HUDEP-2 (cell line): Measurements from ENCODE around the gene ZGRF1.
"Not testable (repeated sequence)": the region's sequence is repeated elsewhere in the genome, so short reads cannot be mapped to it uniquely, and the experiment has no call there.

Source experiments
- DNase-seq, 76 experiments: peaks; one replicate each; lab custom pipeline; 2025; ENCODE audit not compliant: unreplicated experiment in 76 of 76; lab: John Stamatoyannopoulos, UW

The ZGRF1 gene

DNA sequence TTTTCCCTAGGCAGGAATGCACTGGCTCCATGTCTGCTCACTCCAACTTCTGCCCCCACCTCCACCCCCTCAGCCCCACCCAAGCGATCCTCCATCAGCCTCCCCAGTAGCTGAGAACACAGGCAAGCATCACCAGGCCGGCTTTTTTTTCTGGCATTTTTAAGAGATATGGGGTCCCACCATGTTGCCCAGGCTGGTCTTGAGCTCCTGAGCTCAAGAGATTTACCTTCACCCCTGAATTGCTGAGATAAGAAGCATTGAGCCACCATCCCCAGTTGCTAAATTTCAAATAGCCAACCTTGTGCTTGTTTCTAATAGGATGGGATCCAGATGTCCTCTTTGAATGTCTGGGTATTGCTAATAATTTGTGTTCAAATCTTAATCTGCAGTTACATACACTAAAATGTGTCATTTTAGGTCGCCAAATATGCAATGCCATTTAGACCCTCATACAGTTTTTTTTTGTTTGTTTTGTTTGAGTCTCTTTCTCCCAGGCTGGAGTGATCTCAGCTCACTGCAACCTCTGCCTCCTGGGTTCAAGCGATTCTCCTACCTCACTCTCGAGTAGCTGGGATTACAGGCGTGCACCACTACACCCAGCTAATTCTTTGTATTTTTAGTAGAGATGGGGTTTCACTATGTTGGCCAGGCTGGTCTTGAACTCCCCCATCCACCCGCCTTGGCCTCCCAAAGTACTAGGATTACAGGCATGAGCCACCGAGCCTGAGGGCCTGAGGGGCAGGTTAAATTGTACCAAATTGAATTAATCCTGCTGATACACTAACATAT is 9.0 kb upstream of the ZGRF1 start:
- no peak for DNase-seq

DNA sequence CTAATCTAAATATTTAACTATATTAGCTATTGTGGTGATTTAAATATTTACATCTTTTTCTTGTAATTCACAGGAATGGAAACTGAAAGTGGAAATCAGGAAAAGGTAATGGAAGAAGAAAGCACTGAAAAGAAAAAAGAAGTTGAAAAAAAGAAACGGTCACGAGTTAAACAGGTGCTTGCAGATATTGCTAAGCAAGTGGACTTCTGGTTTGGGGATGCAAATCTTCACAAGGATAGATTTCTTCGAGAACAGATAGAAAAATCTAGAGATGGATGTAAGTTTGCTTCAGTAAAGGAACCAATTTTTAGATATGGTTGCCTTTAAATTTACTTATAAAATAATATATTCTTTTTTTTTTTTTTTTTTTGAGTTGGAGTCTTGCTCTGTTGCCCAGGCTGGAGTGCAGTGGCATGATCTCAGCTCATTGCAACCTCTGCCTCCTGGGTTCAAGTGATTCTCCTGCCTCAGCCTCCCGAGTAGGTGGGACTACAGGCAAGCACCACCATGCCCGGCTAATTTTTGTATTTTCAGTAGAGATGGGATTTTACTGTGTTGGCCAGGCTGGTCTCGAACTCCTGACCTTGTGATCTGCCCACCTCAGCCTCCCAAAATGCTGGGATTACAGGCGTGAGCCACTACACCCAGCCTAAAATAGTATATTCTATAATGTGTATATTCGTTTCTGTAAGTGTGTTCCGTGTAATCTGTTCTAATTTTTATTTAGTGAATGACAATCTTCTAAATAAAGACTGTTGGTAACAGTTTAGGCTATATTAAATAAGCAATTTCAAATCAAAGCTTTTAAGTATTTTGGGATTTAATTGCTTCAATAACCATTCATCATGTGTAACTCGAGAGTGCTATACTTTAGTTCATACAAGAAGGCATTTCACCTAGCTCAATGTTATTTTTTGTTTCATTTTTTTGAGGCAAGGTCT is 8.2 kb upstream of the ZGRF1 start:
- DNase-seq: not testable (repeated sequence)

DNA sequence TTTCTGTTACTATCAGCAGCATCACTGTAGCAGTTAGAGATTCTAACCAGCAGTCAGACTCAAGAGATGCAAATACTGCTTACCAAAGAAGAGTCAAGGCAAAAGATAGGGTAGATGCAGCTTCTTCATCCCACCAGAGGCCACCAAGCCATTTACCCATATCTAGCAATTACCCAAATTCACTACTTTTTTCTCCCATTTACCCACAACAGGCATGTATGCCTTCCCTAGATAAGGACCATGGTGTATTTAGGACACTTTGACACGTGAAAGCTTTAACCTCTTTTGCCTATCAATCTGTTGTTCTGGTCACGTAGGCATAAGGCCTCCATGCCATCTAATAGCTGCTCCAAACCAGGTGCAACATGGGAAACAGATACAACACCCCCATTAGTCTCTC is 5.8 kb upstream of the ZGRF1 start:
- peak in 15 of 76 experiments; percentile 1 to 63 (median 13) for DNase-seq

DNA sequence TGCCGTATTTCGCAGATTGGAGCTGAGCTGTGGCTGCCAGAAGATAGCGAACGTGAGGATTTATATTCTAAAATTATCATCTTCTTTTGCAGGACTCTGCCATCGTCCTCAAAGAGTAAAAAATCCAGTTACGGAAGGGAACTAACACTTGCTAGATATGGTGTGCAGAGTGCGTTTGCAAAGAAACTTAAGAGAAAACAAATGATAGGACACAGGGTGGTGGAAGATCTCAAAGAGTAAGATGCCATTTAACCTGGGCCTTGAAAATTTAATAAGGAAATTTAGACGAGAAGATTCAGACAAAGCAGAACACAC is 800 bp upstream of the ZGRF1 start:
- no peak for DNase-seq

DNA sequence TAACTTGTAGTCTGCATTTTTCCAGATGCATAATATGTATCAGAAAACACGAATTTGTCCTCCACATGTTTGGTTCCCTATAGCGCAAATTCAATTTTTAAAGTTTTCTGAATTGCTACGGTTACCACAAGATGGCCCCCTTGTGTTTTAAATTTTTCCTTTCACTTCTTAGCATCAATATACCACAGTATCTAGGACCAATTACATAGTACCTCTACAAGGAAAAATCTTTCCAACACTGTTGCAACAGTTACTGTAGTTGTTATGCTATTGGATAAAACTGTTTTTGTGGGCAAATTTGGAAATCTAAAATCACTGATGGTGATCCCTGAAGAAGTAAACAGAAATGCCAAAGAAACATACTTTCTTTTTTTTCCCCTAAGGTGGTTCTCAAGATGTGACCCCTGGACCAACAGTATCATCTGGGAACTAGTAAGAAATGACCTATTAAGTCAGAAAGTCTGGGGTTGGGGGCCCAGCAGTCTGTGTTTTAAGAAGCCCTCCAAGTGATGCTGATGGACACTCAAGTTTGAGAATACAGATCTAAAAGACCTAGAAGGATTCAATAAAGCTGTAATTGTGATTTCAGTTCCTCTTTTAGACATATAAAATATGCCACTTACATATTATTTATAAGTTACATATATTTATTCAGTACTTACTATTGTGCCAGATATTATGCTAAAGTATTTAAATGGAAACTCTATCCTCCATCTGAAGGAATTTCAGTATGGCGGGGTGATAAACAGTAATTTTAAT is 3.1 kb downstream of the ZGRF1 start:
- DNase-seq: peak in 18 of 76 experiments; percentile 0 to 27 (median 12)

DNA sequence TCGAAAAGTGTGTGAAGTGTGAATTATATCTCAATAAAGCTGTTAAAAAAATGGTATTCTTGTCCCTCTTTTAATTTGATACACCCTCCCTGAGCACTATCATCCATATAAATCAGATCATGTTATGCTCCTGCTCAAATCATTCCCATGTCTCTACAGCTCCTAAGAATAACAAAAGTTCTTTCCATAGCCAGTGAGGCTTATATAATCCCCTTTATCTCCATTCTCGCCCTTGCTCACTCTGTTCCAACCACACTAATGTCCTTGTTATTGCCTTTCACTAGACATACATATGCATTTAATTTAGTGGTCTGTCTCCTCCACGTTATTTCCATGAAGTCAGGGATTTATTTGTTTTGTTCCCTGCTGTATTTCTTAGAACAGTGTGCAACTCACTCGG is 10.5 kb downstream of the ZGRF1 start:
- DNase-seq: no peak

DNA sequence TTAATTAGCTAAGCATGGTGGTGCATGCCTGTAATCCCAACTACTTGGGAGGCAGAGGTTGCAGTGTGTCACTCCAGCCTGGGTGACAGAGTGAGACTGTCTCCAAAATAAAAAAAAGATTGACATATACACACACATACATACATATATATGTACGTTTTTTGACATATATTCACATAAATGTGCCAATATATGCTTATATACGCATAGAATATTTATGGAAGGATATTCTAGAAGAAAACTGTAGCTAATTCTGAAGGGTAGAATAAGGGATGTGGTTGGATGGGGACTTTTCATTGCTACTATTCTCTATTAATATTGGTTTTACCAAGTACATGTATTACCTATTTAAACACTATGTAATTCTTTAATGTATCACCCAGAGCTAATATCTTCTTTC is 19.7 kb downstream of the ZGRF1 start:
- no peak for DNase-seq

DNA sequence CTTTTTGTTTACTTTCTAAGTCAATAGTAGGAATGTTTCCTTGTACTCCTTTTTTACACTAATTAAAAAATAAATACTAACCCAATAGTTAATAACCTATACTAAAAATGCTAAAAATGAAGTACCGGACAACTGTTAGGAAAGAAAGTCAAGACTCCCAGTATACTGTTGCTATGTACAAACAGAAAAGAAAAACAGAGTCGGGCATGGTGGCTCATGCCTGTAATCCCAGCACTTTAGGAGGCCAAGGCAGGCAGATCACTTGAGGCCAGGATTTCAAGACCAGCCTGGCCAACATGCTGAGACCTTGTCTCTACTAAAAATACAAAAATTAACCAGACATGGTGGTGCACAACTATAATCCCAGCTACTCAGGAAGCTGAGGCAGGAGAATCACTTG is 23.9 kb downstream of the ZGRF1 start:
- DNase-seq: not testable (repeated sequence)

DNA sequence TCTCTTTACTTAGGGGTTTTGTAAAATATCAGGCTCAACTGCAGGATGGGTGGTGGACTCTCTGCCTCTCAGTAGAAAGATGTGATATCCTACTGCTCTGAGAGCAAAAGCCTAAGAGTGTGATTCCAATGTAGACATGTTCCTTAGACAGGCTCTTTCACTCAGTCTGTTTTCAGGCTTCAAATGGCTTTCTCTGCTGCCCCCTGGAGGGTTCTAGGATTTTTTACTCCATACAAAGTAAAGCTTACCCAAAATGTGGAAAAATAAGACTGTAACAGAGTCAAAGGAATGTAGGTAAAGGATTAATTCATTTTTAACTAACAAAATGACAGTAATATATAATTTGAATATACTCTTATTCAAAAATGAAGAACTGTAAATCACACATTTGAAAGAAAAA is 32.1 kb downstream of the ZGRF1 start:
- DNase-seq: peak in 32 of 76 experiments; percentile 0 to 41 (median 13)

DNA sequence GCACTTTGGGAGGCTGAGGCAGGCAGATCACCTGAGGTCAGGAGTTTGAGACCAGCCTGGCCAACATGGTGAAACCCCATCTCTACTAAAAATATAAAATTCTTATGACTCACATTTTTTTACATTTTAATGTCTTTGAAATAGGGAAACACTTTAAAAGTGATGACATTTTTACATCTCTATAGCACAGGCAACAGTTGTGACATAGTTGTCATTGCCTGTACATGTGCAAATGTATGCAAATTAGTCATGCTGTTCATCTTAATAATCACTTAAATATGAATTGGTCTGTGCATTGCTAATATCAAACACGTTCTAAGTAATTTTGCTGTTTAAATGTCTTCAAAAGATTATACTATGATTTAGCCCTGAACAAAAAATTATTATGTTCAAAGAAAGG is 41.7 kb downstream of the ZGRF1 start:
- no peak for DNase-seq

DNA sequence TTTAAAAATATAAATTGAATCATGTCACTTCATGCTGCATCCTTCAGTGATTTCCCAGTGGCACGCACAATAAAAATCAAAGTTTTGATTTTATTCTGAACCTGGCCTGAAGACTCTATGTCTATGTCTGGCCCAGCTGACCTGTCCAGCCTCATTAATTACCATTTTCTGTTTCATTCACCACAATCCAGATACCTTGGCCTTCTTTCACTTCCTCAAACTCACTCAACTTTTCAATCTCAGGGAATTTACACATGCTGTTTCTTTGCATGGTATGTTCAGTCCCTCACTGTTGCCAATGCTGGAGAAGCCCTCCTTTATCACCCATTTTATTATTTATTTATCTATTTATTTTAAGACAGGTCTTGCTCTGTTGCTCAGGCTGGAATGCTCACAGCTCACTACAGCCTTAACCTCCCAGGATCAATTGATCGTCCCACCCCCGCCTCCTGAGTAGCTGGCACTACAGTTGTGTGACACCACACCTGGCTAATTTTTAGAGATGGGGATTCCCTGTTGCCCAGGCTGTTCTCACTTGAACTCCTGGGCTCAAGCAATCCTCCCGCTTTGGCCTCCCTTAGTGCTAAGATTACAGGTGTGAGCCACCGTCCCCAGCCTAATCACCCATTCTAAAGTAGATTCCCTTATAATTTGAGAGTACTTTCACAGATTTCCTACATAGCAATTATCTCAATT is 43.1 kb downstream of the ZGRF1 start:
- DNase-seq: no peak

DNA sequence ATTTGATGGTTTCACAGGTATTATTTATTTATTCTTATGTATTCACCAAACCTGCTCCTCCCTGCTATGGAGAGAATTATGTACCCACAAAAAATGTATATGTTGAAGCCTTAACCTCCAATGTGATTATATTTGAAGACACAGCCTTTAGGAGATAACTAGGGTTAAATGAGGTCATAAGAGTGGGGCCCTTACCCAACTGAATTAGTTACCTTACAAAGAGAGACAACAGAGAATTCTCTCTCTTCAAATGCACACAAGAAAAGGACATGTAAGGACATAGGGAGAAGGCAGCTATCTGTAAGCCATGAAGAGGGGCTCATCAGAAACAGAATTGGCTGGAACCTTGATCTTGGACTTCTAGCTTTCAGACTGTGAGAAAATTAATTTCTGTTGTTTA is 44.0 kb downstream of the ZGRF1 start:
- DNase-seq: no peak

DNA sequence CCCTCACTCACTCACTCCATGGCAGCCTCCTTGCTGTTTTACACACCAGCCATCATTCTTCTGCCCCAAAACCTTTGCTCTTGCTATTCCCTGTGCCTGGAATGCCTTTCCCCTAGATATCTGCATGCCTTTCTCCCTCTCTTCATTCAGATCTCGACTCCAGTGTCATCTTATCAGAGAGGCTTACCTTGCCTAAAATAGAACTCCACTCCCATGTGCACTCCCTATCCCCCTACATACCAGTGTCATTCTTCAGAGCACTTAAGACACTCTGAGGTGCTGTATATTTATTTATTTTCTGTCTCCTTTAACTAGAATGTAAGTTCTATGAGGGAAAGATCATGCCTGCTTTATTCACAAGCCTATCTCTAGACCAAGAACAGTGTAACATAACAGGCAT is 45.1 kb downstream of the ZGRF1 start:
- DNase-seq: no peak

DNA sequence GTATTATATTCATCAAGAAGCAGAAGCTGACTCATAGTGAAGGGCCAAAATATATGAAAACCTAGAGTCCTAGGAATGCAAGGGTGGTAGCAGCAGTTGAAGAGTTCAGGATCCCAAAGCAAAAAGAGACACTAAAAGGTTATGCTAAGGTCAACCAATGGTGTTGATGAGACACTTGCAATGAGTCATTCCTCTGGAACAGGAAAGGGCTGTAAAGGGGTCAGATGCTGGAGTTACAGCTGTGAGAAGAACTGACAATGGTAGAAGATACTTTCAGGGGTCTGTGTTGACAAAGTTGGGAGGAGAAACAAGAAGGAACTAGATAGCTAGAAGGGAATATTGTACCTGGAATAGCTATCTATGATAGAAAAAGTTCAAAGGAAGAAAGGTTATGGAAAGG is 47.5 kb downstream of the ZGRF1 start:
- peak in 1 of 76 experiments; percentile 0 for DNase-seq

DNA sequence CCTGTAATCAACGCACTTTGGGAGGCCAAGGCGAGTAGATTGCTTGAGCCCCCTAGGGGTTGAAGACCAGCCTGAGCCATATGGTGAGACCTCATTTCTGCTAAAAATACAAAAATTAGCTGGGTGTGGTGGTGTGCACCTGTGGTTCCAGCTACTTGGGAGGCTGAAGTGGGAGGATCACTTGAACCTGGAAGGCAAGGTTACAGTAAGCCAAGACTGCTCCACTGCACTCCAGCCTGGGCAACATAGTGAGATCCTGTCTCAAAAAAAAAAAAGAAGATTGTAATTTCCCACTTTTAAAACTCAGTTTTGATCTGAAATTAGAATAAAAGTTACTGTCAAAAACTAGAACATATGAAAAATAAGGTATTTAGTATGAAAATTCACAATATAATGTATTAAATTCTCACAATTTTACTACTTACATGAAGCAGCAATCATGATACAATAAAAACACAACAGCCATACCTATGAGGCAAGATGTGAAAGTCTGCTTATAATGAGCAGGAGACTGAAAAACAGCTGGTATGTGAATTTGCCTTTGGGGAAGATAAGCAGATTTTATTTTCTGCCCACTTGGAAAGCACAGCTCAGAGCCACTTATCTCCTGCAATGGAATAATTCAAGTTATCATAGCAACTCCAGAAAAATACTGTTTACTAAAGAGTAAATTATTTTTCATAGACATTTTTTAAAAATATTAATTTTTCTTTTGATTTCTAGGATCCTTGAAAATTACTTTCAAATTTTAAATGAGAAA is 50.6 kb downstream of the ZGRF1 start:
- DNase-seq: no peak

DNA sequence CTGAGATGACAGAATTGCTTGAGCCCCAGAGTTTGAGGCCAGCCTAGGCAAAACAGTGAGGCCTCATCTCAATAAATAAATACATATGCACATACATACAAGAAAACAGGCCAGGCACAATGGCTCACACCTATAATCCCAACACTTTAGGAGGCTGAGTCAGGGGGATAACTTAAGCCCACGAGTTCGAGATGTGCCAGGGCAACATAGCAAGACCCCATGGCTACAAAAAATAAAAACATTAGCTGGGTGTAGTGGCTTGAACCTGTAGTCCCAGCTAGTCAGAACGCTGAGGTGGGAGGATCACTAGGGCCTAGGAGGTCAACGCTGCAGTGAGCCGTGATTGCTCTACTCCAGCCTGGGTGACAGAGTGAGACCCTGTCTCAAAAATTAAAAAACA is 69.2 kb downstream of the ZGRF1 start:
- DNase-seq: no peak

DNA sequence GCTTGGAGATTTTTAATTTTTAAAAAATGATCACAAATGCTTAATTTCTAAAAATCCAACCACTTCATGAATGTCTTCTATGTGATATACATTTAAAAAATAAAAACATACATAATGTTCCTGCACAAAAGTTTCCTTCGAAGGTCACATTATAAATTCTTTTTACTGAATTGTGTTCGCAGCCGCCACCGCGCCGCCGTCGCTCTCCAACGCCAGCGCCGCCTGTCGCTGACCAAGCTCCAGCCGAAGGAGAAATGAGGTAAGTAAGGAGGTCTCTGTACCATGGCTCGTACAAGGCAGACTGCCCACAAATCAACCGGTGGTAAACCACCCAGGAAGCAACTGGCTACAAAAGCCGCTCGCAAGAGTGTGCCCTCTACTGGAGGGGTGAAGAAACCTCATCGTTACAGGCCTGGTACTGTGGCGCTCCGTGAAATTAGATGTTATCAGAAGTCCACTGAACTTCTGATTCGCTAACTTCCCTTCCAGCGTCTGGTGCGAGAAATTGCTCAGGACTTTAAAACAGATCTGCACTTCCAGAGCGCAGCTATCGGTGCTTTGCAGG is 71.9 kb downstream of the ZGRF1 start:
- DNase-seq: no peak

DNA sequence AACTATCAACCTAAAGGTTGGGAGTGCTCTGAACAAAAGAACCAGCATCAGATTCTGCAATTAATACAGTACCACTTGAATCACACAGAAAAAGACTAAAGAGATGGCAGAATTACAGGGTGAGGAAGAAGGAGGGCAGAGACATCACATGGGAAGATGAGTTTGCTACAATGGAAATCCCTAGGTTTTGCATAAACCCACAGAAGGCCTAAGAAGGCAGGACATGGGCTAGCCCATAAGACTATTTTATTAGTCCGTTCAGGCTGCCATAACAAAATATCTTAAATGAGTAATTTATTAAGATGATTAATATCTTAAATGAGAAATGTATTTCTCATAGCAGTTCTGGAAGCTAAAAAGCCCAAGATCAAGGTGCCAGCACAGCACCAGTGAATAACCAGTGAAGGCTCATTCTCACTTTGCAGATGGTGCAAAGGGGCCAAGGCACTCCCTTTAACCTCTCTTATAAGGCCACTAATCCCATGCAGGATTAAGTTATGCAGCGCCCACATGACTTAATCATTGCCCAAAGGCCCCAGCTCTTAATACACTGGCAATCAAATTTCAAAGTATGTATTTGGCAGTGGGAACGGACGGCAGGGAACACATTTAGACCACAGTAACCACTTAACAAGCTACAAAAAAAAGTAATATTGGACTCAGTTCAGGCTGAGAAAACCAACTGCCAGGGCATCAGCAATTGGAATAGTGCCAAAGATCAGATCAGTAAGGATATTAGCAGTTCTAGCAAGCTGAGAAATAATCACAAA is 73.1 kb downstream of the ZGRF1 start:
- peak in 6 of 76 experiments; percentile 1 to 14 (median 4) for DNase-seq
